HepG2 (cell line): ENCODE data around the gene CBX2. TPM values are rescaled to one million over a fixed set of nuclear protein-coding genes. Genes with fewer than 3 reads are reported as not detected.

Experiments used
- BHLHE40 ChIP-seq: IDR thresholded peaks from 2 replicates; pipeline ENCODE4 v1.6.1; 2011; ENCODE audit warnings: low read length, improper control_type of control experiment
- DBP ChIP-seq: sonication (generic); formaldehyde crosslinking; IDR thresholded peaks from 2 replicates; pipeline ENCODE4 v1.4.0; 2020; ENCODE audit warnings: missing genetic modification reagents; ENCODE audit errors: not compliant biosample characterization
- DNMT3B ChIP-seq: conservative IDR thresholded peaks from 2 replicates; pipeline ENCODE4 v1.6.1; 2016; ENCODE audit warnings: missing biosample characterization, control low read depth
- EP300 ChIP-seq, 3 experiments: sonication (generic) in 1 of 3; formaldehyde crosslinking in 1 of 3; IDR thresholded peaks; 2 replicates each; pipeline versions ENCODE4 v1.5.1 to v1.6.1; 2011 to 2020; ENCODE audit warnings: low read depth in 2 of 3, low read length in 2 of 3, borderline replicate concordance in 1 of 3, improper control_type of control experiment in 1 of 3, mild to moderate bottlenecking in 1 of 3, missing genetic modification reagents in 1 of 3, moderate library complexity in 1 of 3
- FOXJ3 ChIP-seq: sonication (generic); formaldehyde crosslinking; IDR thresholded peaks from 2 replicates; pipeline ENCODE4 v1.4.0; 2020; ENCODE audit warnings: missing genetic modification reagents, mild to moderate bottlenecking, borderline replicate concordance
- FOXK2 ChIP-seq: fragments of 450-650 bp; IDR thresholded peaks from 2 replicates; pipeline ENCODE4 v1.6.1; 2016
- IRF2 ChIP-seq: IDR thresholded peaks from 2 replicates; pipeline ENCODE4 v1.6.1; 2018; ENCODE audit warnings: missing genetic modification reagents, missing compliant biosample characterization
- MBNL3 ChIP-seq: fragments of 250-450 bp; sonication (Bioruptor Pico); conservative IDR thresholded peaks from 2 replicates; pipeline ENCODE4 v1.8.0; 2022; ENCODE audit warnings: mild to moderate bottlenecking, inconsistent platforms
- SAFB2 ChIP-seq: sonication (generic); formaldehyde crosslinking; IDR thresholded peaks from 2 replicates; pipeline ENCODE4 v1.5.1; 2020; ENCODE audit warnings: missing genetic modification reagents, low read depth, mild to moderate bottlenecking, borderline replicate concordance
- SMARCC2 ChIP-seq: fragments of 450-650 bp; IDR thresholded peaks from 2 replicates; pipeline ENCODE4 v1.6.1; 2017; ENCODE audit warnings: antibody characterized with exemption, mild to moderate bottlenecking
- TARDBP ChIP-seq: sonication (generic); formaldehyde crosslinking; IDR thresholded peaks from 2 replicates; pipeline ENCODE4 v1.8.0; 2022; ENCODE audit warnings: mild to moderate bottlenecking, missing genetic modification reagents
- TEAD3 ChIP-seq: optimal IDR thresholded peaks from 2 replicates; pipeline ENCODE3; 2016; ENCODE audit warnings: borderline replicate concordance
- THYN1 ChIP-seq: sonication (generic); formaldehyde crosslinking; IDR thresholded peaks from 2 replicates; pipeline ENCODE4 v1.8.1; 2023; ENCODE audit warnings: low read depth, mild to moderate bottlenecking, moderate library complexity, missing genetic modification reagents, borderline replicate concordance
- ZBTB25 ChIP-seq: IDR thresholded peaks from 2 replicates; pipeline ENCODE4 v1.6.1; 2018; ENCODE audit warnings: missing genetic modification reagents
- ZBTB8A ChIP-seq: sonication (generic); formaldehyde crosslinking; IDR thresholded peaks from 2 replicates; pipeline ENCODE4 v1.4.0; 2020; ENCODE audit warnings: mild to moderate bottlenecking, low read depth, missing genetic modification reagents, borderline replicate concordance
- ZNF329 ChIP-seq: sonication (generic); formaldehyde crosslinking; IDR thresholded peaks from 2 replicates; pipeline ENCODE4 v1.9.0; 2021; ENCODE audit warnings: low read depth, mild to moderate bottlenecking, missing genetic modification reagents
- ZNF468 ChIP-seq: sonication (generic); formaldehyde crosslinking; IDR thresholded peaks from 2 replicates; pipeline ENCODE4 v1.8.0; 2022; ENCODE audit warnings: mild to moderate bottlenecking, moderate library complexity, missing genetic modification reagents
- polyA plus RNA-seq, 8 experiments: library from polyadenylated mRNA; depleted of rRNA in 3 of 8; stranded (reverse) in 7 of 8; unstranded in 1 of 8; fragments of >200 nt; fragmentation: Illumina TruSeq in 4 of 8; extraction: Trizol in 4 of 8; gene quantifications; 2 replicates each; pipeline versions ENCODE4 v1.2.1 to v1.2.3, GENCODE V29; 2011 to 2016; ENCODE audit warnings: low read depth in 4 of 8, missing spikeins in 1 of 8, mixed read lengths in 1 of 8; ENCODE audit not compliant: insufficient read depth in 1 of 8
- total RNA-seq, 5 experiments: library from RNA; depleted of rRNA; stranded (reverse); fragments of >200 nt; fragmentation: Illumina TruSeq; extraction: Trizol; gene quantifications; 2 replicates each; pipeline ENCODE4 v1.2.3, GENCODE V29; 2016; ENCODE audit warnings: low read depth in 1 of 5
- TF ChIP-seq, protein P1 (sequence below): sonication (generic); formaldehyde crosslinking; IDR thresholded peaks from 2 replicates; pipeline ENCODE4 v1.4.0; 2020; ENCODE audit warnings: missing genetic modification reagents, borderline replicate concordance
- TF ChIP-seq, protein P2 (sequence below): sonication (generic); formaldehyde crosslinking; IDR thresholded peaks from 2 replicates; pipeline ENCODE4 v1.5.0; 2020; ENCODE audit warnings: missing genetic modification reagents, mild to moderate bottlenecking, borderline replicate concordance
- TF ChIP-seq, protein P3 (sequence below): sonication (generic); formaldehyde crosslinking; IDR thresholded peaks from 2 replicates; pipeline ENCODE4 v1.4.0; 2020; ENCODE audit warnings: missing genetic modification reagents

The CBX2 gene
- total and polyA plus RNA-seq, 2 of the 13 experiments (the other 11 are each of a cell fraction or from before 2014, with no cell fraction given), result 14.5 to 31.1 TPM

- TF ChIP-seq, protein P1, sequence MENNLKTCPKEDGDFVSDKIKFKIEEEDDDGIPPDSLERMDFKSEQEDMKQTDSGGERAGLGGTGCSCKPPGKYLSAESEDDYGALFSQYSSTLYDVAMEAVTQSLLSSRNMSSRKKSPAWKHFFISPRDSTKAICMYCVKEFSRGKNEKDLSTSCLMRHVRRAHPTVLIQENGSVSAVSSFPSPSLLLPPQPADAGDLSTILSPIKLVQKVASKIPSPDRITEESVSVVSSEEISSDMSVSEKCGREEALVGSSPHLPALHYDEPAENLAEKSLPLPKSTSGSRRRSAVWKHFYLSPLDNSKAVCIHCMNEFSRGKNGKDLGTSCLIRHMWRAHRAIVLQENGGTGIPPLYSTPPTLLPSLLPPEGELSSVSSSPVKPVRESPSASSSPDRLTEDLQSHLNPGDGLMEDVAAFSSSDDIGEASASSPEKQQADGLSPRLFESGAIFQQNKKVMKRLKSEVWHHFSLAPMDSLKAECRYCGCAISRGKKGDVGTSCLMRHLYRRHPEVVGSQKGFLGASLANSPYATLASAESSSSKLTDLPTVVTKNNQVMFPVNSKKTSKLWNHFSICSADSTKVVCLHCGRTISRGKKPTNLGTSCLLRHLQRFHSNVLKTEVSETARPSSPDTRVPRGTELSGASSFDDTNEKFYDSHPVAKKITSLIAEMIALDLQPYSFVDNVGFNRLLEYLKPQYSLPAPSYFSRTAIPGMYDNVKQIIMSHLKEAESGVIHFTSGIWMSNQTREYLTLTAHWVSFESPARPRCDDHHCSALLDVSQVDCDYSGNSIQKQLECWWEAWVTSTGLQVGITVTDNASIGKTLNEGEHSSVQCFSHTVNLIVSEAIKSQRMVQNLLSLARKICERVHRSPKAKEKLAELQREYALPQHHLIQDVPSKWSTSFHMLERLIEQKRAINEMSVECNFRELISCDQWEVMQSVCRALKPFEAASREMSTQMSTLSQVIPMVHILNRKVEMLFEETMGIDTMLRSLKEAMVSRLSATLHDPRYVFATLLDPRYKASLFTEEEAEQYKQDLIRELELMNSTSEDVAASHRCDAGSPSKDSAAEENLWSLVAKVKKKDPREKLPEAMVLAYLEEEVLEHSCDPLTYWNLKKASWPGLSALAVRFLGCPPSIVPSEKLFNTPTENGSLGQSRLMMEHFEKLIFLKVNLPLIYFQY, result no peak
- TF ChIP-seq EP300 (IDR thresholded peaks at IDR 0.05; ENCODE audit: low read depth in 2 of 2, low read length in 2 of 2), result no peak
- no peak for TF ChIP-seq EP300 (CRISPR knock-in tag; IDR thresholded peaks at IDR 0.05; ENCODE audit: borderline replicate concordance)
- TF ChIP-seq TEAD3 (CRISPR knock-in tag), result no peak
- no peak for TF ChIP-seq DNMT3B (CRISPR knock-in tag)
- peak; percentile 33; the same call in 1 of the 2 replicates for TF ChIP-seq ZNF468 (CRISPR knock-in tag)
- no peak for TF ChIP-seq SMARCC2
- no peak for TF ChIP-seq ZNF329
- no peak for TF ChIP-seq DBP (CRISPR knock-in tag)
- peak; percentile 65; the same call in 1 of the 2 replicates for TF ChIP-seq FOXK2
- TF ChIP-seq IRF2 (CRISPR knock-in tag), result no peak
- TF ChIP-seq SAFB2, result 0 out of 2 replicates have a peak, but pooled peaks have one; percentile 16
- TF ChIP-seq BHLHE40, result no peak
- no peak for TF ChIP-seq ZBTB25 (CRISPR knock-in tag)
- no peak for TF ChIP-seq MBNL3 (CRISPR knock-in tag)
- no peak for TF ChIP-seq THYN1 (CRISPR knock-in tag)
- TF ChIP-seq FOXJ3 (CRISPR knock-in tag), result no peak
- TF ChIP-seq ZBTB8A (CRISPR knock-in tag), result no peak
- TF ChIP-seq, protein P2, sequence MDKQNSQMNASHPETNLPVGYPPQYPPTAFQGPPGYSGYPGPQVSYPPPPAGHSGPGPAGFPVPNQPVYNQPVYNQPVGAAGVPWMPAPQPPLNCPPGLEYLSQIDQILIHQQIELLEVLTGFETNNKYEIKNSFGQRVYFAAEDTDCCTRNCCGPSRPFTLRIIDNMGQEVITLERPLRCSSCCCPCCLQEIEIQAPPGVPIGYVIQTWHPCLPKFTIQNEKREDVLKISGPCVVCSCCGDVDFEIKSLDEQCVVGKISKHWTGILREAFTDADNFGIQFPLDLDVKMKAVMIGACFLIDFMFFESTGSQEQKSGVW (CRISPR knock-in tag), result no peak
- TF ChIP-seq, protein P3, sequence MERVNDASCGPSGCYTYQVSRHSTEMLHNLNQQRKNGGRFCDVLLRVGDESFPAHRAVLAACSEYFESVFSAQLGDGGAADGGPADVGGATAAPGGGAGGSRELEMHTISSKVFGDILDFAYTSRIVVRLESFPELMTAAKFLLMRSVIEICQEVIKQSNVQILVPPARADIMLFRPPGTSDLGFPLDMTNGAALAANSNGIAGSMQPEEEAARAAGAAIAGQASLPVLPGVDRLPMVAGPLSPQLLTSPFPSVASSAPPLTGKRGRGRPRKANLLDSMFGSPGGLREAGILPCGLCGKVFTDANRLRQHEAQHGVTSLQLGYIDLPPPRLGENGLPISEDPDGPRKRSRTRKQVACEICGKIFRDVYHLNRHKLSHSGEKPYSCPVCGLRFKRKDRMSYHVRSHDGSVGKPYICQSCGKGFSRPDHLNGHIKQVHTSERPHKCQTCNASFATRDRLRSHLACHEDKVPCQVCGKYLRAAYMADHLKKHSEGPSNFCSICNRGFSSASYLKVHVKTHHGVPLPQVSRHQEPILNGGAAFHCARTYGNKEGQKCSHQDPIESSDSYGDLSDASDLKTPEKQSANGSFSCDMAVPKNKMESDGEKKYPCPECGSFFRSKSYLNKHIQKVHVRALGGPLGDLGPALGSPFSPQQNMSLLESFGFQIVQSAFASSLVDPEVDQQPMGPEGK (CRISPR knock-in tag), result no peak; the same call in 1 of the 2 replicates
- TF ChIP-seq TARDBP (CRISPR knock-in tag), result no peak
Measured at GRCh38 chr17:79800325-79801155, 22.6 kb downstream of the CBX2 start (continued).
